ENCODE measurements around the gene HLX.

The HLX gene

GRCh38 chr1:220880726-220881506 is 1.7 kb downstream of the HLX start:
- TF ChIP-seq CTCF (conservative IDR thresholded peaks at IDR 0.05; ENCODE audit: low read depth): no peak
- CTCF ChIA-PET: no interaction called here
- POLR2A ChIA-PET (ENCODE audit: low non-redundant PET): no interaction called here
- H3K27ac ChIP-seq: no peak overlapping the region
- peak; percentile 63 for DNase-seq (ENCODE audit: low spot score)

DNA sequence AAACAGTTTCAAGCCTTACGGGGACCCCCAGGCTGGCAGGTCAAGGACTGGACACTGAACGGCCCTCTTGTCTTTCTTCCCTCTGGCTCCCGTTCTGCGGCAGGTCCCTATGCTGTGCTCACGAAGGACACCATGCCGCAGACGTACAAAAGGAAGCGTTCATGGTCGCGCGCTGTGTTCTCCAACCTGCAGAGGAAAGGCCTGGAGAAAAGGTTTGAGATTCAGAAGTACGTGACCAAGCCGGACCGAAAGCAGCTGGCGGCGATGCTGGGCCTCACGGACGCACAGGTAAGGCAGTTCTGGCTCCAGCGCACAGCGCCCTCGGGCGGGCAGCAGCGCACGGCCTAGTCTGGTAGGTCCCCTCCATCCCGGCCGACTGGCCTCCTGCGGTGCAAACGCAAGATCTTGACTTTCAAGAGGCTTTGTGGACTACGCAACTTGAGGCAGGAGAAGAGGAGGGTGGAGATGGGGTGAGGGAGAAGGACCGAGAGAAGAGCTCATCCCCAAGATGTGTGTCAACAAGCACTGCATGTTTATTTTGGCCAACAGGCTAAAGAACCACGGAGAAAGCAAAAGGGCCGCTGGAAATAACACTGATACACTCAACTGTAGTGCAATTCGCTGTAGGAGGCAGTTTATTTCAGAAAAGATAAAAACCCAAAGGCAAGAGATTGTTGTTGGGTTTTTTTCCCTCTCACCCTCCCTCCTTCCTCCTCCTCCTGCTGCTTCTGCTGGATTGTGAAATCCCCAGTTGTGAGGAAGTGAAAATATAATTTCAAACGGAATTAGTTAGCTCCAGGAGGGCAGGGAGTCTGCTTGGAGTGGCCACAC is 3.0 kb downstream of the HLX start:
- DNase-seq (ENCODE audit: low spot score): no peak
- TF ChIP-seq CTCF (conservative IDR thresholded peaks at IDR 0.05; ENCODE audit: low read depth): no peak
- ChIA-PET POLR2A (ENCODE audit: low non-redundant PET) (interaction anchor here (0.5 kb wide), 1 partner anchor 15 kb away, joined by 4 read pairs; no protein-coding TSS in a partner anchor), CTCF (interaction anchor here (0.6 to 1.2 kb wide), 2 partner anchors 321 to 571 kb away, joined by 3 to 4 read pairs; no protein-coding TSS in a partner anchor)
- H3K27ac ChIP-seq: no peak overlapping the region

- no peak for DNase-seq (ENCODE audit: low spot score)
- POLR2A ChIA-PET (ENCODE audit: low non-redundant PET): no interaction called here
- CTCF ChIA-PET: no interaction called here
These were observed 5.1 kb downstream of the HLX start for GRCh38 chr1:220884109-220884980.

GRCh38 chr1:220884981-220885918 is 6.0 kb downstream of the HLX start:
- no peak for TF ChIP-seq CTCF (conservative IDR thresholded peaks at IDR 0.05; ENCODE audit: low read depth)
- no peak overlapping the region for H3K27ac ChIP-seq
- POLR2A ChIA-PET (ENCODE audit: low non-redundant PET): no interaction called here
- CTCF ChIA-PET: no interaction called here
- no peak for DNase-seq (ENCODE audit: low spot score)

More at GRCh38 chr1:220884109-220884980, 5.1 kb downstream of the HLX start:
- no peak overlapping the region for H3K27ac ChIP-seq
- TF ChIP-seq CTCF (conservative IDR thresholded peaks at IDR 0.05; ENCODE audit: low read depth): no peak

DNA sequence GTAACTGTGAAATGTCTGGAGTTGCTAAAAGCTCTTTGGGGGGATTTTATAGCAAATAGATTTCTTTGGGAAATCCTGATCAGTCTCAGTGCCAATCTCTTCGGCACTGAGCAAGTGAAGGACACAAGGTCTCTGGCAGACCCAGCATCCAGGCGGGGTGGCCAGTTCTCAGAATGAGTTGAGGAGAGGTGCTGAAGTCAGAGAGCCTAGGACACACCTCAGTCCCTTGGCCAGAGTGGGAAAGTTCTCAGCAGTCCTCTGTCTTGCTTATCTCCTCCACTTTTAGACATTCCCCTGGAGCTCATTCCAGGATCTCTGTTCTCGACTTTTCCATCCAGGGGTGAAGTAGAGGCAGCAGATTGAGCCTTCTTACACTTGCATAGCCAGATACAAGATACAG is 6.7 kb downstream of the HLX start:
- DNase-seq (ENCODE audit: low spot score): no peak
- CTCF ChIA-PET: interaction anchor here (0.6 kb wide), 1 partner anchor 900 kb away, joined by 3 read pairs; no protein-coding TSS in a partner anchor
- POLR2A ChIA-PET (ENCODE audit: low non-redundant PET): no interaction called here
- H3K27ac ChIP-seq: no peak overlapping the region
- TF ChIP-seq CTCF (conservative IDR thresholded peaks at IDR 0.05; ENCODE audit: low read depth): no peak
